Keratinocyte (primary cell): ENCODE data around the gene FAM184B. TPM values are rescaled to one million over a fixed set of nuclear protein-coding genes. Genes with fewer than 3 reads are reported as not detected.
"Not testable (repeated sequence)": the region's sequence is repeated elsewhere in the genome, so short reads cannot be mapped to it uniquely, and the experiment has no call there.

Source experiments
- DNase-seq: peaks from one replicate; pipeline ENCODE4 v3.0.0-alpha.2; 2011; ENCODE audit warnings: low read depth, missing footprints, low spot score
- FAIRE-seq: peaks from 2 replicates; lab custom pipeline; 2011; peaks lifted over from hg19 to GRCh38; lab: Jason Lieb, UNC
- H2AFZ ChIP-seq: 2 replicates; pipeline ENCODE4 v1.6.0; 2012; ENCODE audit warnings: low read length, control low read depth, inconsistent platforms; ENCODE audit not compliant: control insufficient read depth
- H3K27ac ChIP-seq: 2 replicates; pipeline ENCODE4 v1.5.1; 2011; ENCODE audit warnings: low read length; ENCODE audit not compliant: control insufficient read depth, insufficient read depth
- H3K27me3 ChIP-seq: 3 replicates; pipeline ENCODE4 v1.6.0; 2011; ENCODE audit warnings: low read length; ENCODE audit not compliant: control insufficient read depth, insufficient read depth; ENCODE audit errors: extremely low read depth
- H3K36me3 ChIP-seq, 2 experiments: 2 replicates in 1 of 2; 3 replicates in 1 of 2; pipeline ENCODE4 v1.5.1; 2011; ENCODE audit warnings: low read length in 2 of 2, mild to moderate bottlenecking in 1 of 2; ENCODE audit not compliant: control insufficient read depth in 2 of 2, insufficient read depth in 2 of 2; ENCODE audit errors: extremely low read depth in 1 of 2
- H3K4me1 ChIP-seq: 3 replicates; pipeline ENCODE4 v1.5.1; 2011; ENCODE audit warnings: low read length; ENCODE audit not compliant: control insufficient read depth, insufficient read depth; ENCODE audit errors: extremely low read depth
- H3K4me2 ChIP-seq: 3 replicates; pipeline ENCODE4 v1.6.0; 2011; ENCODE audit warnings: low read depth, low read length; ENCODE audit not compliant: control insufficient read depth, insufficient read depth; ENCODE audit errors: extremely low read depth
- H3K4me3 ChIP-seq, 3 experiments: fragments of 200-600 bp in 1 of 3; sonication (generic) in 1 of 3; 2 replicates in 2 of 3; 3 replicates in 1 of 3; pipeline ENCODE4 v1.5.1; 2011 to 2016; ENCODE audit warnings: low read length in 3 of 3, mild to moderate bottlenecking in 3 of 3, control low read depth in 2 of 3, inconsistent platforms in 1 of 3, low read depth in 1 of 3, mixed read lengths in 1 of 3, mixed run types in 1 of 3, moderate library complexity in 1 of 3; ENCODE audit not compliant: control insufficient read depth in 2 of 3, insufficient read depth in 2 of 3; ENCODE audit errors: extremely low read depth in 1 of 3
- H3K79me2 ChIP-seq: 2 replicates; pipeline ENCODE4 v1.6.0; 2012; ENCODE audit warnings: low read length; ENCODE audit not compliant: control insufficient read depth, insufficient read depth
- H3K9ac ChIP-seq: 3 replicates; pipeline ENCODE4 v1.6.0; 2011; ENCODE audit warnings: low read length; ENCODE audit not compliant: control insufficient read depth, insufficient read depth; ENCODE audit errors: extremely low read depth
- H3K9me1 ChIP-seq: 3 replicates; pipeline ENCODE4 v1.6.0; 2011; ENCODE audit warnings: low read length; ENCODE audit not compliant: control insufficient read depth, insufficient read depth; ENCODE audit errors: extremely low read depth
- H3K9me3 ChIP-seq: 2 replicates; pipeline ENCODE4 v1.5.1; 2012; ENCODE audit warnings: low read depth, low read length; ENCODE audit not compliant: control insufficient read depth
- H4K20me1 ChIP-seq: 3 replicates; pipeline ENCODE4 v1.6.0; 2011; ENCODE audit warnings: low read length; ENCODE audit not compliant: control insufficient read depth, insufficient read depth; ENCODE audit errors: extremely low read depth
- CTCF ChIP-seq, 3 experiments: IDR thresholded peaks in 1 of 3; conservative IDR thresholded peaks in 1 of 3; optimal IDR thresholded peaks in 1 of 3; 2 replicates in 2 of 3; 3 replicates in 1 of 3; pipeline versions ENCODE3 to v1.5.1; 2011; ENCODE audit warnings: low read length in 3 of 3, mild to moderate bottlenecking in 3 of 3, moderate library complexity in 2 of 3, control low read depth in 1 of 3, inconsistent platforms in 1 of 3; ENCODE audit not compliant: insufficient read depth in 2 of 3; ENCODE audit errors: extremely low read depth in 1 of 3
- EZH2 ChIP-seq: IDR thresholded peaks from one replicate; pipeline ENCODE4 v1.6.1; 2012; ENCODE audit warnings: inconsistent platforms, mild to moderate bottlenecking, low read length, moderate library complexity
- dilution Hi-C: fragments of 300-500 bp; cut with MboI; formaldehyde crosslinking; loops from one replicate; pipeline ENCODE4 v1.7.0; 2020; ENCODE audit warnings: low sequenced_read_pairs; ENCODE audit not compliant: extremely low pct_ligation_motif_present
- polyA plus RNA-seq, 5 experiments: library from polyadenylated mRNA; depleted of rRNA in 3 of 5; stranded (reverse) in 3 of 5; stranded (forward) in 1 of 5; unstranded in 1 of 5; fragments of >200 nt; gene quantifications; 1 replicate in 1 of 5; 2 replicates in 3 of 5; 3 replicates in 1 of 5; pipeline versions ENCODE4 v1.2.1 to v1.2.3, GENCODE V29; 2011 to 2012; ENCODE audit warnings: missing spikeins in 2 of 5, low read depth in 1 of 5, low replicate concordance in 1 of 5

Gene FAM184B
- polyA plus RNA-seq, 1 donor (not counting 4 experiments of a cell fraction or from before 2014, with no cell fraction given) = 0.01 TPM

DNA sequence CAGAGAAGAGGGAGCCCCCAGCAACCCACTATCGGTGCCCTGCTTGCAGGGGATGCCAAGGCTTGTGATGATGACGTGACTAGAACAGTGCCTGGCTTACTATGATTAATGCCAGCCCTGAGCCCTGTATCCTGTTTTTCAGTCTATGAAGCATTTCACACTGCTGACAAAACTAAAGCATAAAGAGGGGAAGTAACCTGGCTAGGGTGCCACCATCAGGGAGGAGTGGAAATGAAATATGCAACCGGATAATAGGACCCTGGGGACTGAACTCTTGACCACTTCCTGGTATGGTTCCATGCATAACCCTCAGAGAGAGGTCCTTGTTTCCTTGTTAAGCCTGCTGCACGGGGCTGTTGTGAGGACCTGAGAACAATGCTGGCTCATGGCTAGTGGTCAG is 116.7 kb downstream of the FAM184B start:
- H2AFZ ChIP-seq = no peak overlapping the region
- no peaks in the 10 kb centered on the region for H4K20me1 ChIP-seq
- dilution Hi-C loops = no loop called here
- FAIRE-seq (no peak), DNase-seq (no peak)
- H3K4me2 ChIP-seq = no peak overlapping the region
- TF ChIP-seq EZH2 = no peak
- TF ChIP-seq CTCF (optimal IDR thresholded peaks at IDR 0.05 in 1 of 3, IDR thresholded peaks at IDR 0.05 in 1 of 3, conservative IDR thresholded peaks at IDR 0.05 in 1 of 3; ENCODE audit: extremely low read depth in 1 of 3, insufficient read depth in 2 of 3, low read length in 3 of 3) = no peak
- no peaks in the 10 kb centered on the region for H3K79me2 ChIP-seq
- H3K4me3 ChIP-seq = no peak overlapping the region
- H3K4me1 ChIP-seq = no peaks in the 10 kb centered on the region
- H3K27ac ChIP-seq = no peak overlapping the region
- no peaks in the 10 kb centered on the region for H3K9me3 ChIP-seq
- H3K27me3 ChIP-seq = no peaks in the 10 kb centered on the region
- no peaks in the 10 kb centered on the region for H3K9me1 ChIP-seq
- no peak overlapping the region for H3K9ac ChIP-seq
- no peaks in the 10 kb centered on the region for H3K36me3 ChIP-seq

GRCh38 chr4:17662694-17663093 is 118.7 kb downstream of the FAM184B start:
- no peak overlapping the region for H3K27ac ChIP-seq

DNA sequence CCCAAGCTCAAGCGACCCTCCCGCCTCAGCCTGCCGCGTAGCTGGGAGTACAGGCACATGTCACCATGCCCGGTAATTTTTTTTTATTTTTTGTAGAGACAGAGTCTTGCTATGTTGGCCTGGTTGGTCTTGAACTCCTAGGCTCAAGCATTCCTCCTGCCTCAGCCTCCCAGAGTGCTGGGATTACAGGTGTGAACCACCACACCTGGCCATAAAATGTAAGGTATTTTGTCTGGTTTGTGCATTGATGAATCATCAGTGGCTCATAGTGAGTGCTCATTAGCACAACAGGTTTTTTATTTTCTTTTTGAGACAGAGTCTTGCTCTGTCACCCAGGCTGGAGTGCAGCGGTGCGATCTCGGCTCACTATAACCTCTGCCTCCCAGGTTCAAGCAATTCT is 122.2 kb downstream of the FAM184B start:
- H3K4me3 ChIP-seq, H3K79me2 ChIP-seq, H3K9me3 ChIP-seq, H3K4me2 ChIP-seq, H3K9me1 ChIP-seq, H3K4me1 ChIP-seq, H4K20me1 ChIP-seq, H3K27me3 ChIP-seq, H3K36me3 ChIP-seq, DNase-seq, FAIRE-seq, H3K27ac ChIP-seq, H3K9ac ChIP-seq, H2AFZ ChIP-seq, dilution Hi-C loops: not testable (repeated sequence)

More at GRCh38 chr4:17662694-17663093, 118.7 kb downstream of the FAM184B start:
- dilution Hi-C loops = no loop called here
- Histone ChIP-seq H3K79me2 (no peaks in the 10 kb centered on the region), H3K9me1 (no peaks in the 10 kb centered on the region), H4K20me1 (no peaks in the 10 kb centered on the region), H3K4me2 (no peak overlapping the region), H3K9me3 (no peaks in the 10 kb centered on the region), H2AFZ (no peak overlapping the region), H3K4me1 (no peaks in the 10 kb centered on the region), H3K9ac (no peak overlapping the region), H3K27me3 (no peaks in the 10 kb centered on the region), H3K4me3 (no peak overlapping the region), H3K36me3 (no peaks in the 10 kb centered on the region)
- TF ChIP-seq EZH2 (no peak), CTCF (optimal IDR thresholded peaks at IDR 0.05 in 1 of 3, IDR thresholded peaks at IDR 0.05 in 1 of 3, conservative IDR thresholded peaks at IDR 0.05 in 1 of 3; ENCODE audit: extremely low read depth in 1 of 3, insufficient read depth in 2 of 3, low read length in 3 of 3) (no peak)
- no peak for DNase-seq
- peak; percentile 5 for FAIRE-seq
